GM23338 (cell line): ENCODE results near the gene SCFD2. TPM values are rescaled to one million over a fixed set of nuclear protein-coding genes. Genes with fewer than 3 reads are reported as not detected.

Experiments used
- ATAC-seq: fragments of 200-7000 bp; cut with Tn5 transposase; 3 replicates; pipeline ENCODE4 v1.9.1; 2020
- DNase-seq: peaks from one replicate; pipeline ENCODE4 v3.0.0-alpha.2; 2015; ENCODE audit warnings: low spot score
- H2AFZ ChIP-seq: fragments of 200-600 bp; sonication (generic); 2 replicates; pipeline ENCODE4 v1.8.0; 2016; ENCODE audit warnings: antibody characterized with exemption, mild to moderate bottlenecking, moderate library complexity
- H3F3A ChIP-seq: fragments of 200-600 bp; sonication (generic); replicated peaks from 2 replicates; pipeline ENCODE4 v1.8.0; 2017; ENCODE audit warnings: antibody characterized with exemption, mixed run types, low read depth
- H3K27ac ChIP-seq: fragments of 200-600 bp; sonication (generic); 2 replicates; pipeline ENCODE4 v1.6.1; 2016; ENCODE audit warnings: low read depth
- H3K27me3 ChIP-seq: fragments of 200-600 bp; sonication (generic); 2 replicates; pipeline ENCODE4 v1.8.0; 2016; ENCODE audit warnings: mild to moderate bottlenecking, mixed run types, moderate library complexity; ENCODE audit not compliant: insufficient read depth
- H3K36me3 ChIP-seq: fragments of 200-600 bp; sonication (generic); 2 replicates; pipeline ENCODE4 v1.8.0; 2016; ENCODE audit warnings: mild to moderate bottlenecking; ENCODE audit not compliant: insufficient read depth
- H3K4me1 ChIP-seq: fragments of 200-600 bp; sonication (generic); 2 replicates; pipeline ENCODE4 v1.8.0; 2016; ENCODE audit warnings: mild to moderate bottlenecking, moderate library complexity; ENCODE audit not compliant: insufficient read depth
- H3K4me2 ChIP-seq: fragments of 200-600 bp; sonication (generic); 2 replicates; pipeline ENCODE4 v1.7.1; 2017; ENCODE audit warnings: mixed run types
- H3K4me3 ChIP-seq: fragments of 200-600 bp; sonication (generic); 2 replicates; pipeline ENCODE4 v1.6.1; 2016; ENCODE audit warnings: mixed run types
- H3K79me2 ChIP-seq: fragments of 200-600 bp; sonication (generic); replicated peaks from 2 replicates; pipeline ENCODE4 v1.8.0; 2017; ENCODE audit warnings: mild to moderate bottlenecking; ENCODE audit not compliant: insufficient read depth
- H3K9me2 ChIP-seq: fragments of 200-600 bp; sonication (generic); 2 replicates; pipeline ENCODE4 v1.8.0; 2017; ENCODE audit not compliant: insufficient read depth
- H4K20me1 ChIP-seq: fragments of 200-600 bp; sonication (generic); replicated peaks from 2 replicates; pipeline ENCODE4 v1.8.0; 2017; ENCODE audit warnings: mild to moderate bottlenecking; ENCODE audit not compliant: insufficient read depth
- H3K27ac Mint-ChIP-seq: 2 replicates; pipeline ENCODE4 v1.8.0; 2020; ENCODE audit warnings: inconsistent platforms, mild to moderate bottlenecking, moderate library complexity, mixed read lengths
- H3K27me3 Mint-ChIP-seq: 3 replicates; pipeline ENCODE4 v1.8.0; 2022; ENCODE audit warnings: low read depth, mild to moderate bottlenecking, moderate library complexity, mixed read lengths, inconsistent platforms; ENCODE audit not compliant: insufficient read depth, poor library complexity
- H3K36me3 Mint-ChIP-seq: 3 replicates; pipeline ENCODE4 v1.8.0; 2021; ENCODE audit warnings: low read depth, mild to moderate bottlenecking, inconsistent platforms, moderate library complexity, mixed read lengths
- H3K4me1 Mint-ChIP-seq: 3 replicates; pipeline ENCODE4 v1.8.0; 2020; ENCODE audit warnings: mild to moderate bottlenecking, inconsistent platforms, mixed read lengths
- H3K4me3 Mint-ChIP-seq: 3 replicates; pipeline ENCODE4 v1.8.0; 2021; ENCODE audit warnings: moderate library complexity, mild to moderate bottlenecking, inconsistent platforms, mixed read lengths
- H3K9me3 Mint-ChIP-seq: 3 replicates; pipeline ENCODE4 v1.8.0; 2020; ENCODE audit warnings: moderate library complexity, mild to moderate bottlenecking, inconsistent platforms, mixed read lengths
- CTCF ChIP-seq, 2 experiments: fragments of 200-600 bp in 1 of 2; sonication (generic) in 1 of 2; conservative IDR thresholded peaks; 2 replicates each; pipeline versions ENCODE4 v1.5.1 to v1.6.1; 2016 to 2017; ENCODE audit warnings: antibody characterized with exemption in 2 of 2, low read depth in 2 of 2, mild to moderate bottlenecking in 2 of 2, moderate library complexity in 1 of 2
- ETS1 ChIP-seq: IDR thresholded peaks from 2 replicates; pipeline ENCODE4 v1.6.1; 2016; ENCODE audit warnings: antibody characterized with exemption
- EZH2 ChIP-seq: fragments of 200-600 bp; sonication (generic); IDR thresholded peaks from one replicate; pipeline ENCODE4 v1.8.0; 2017; ENCODE audit warnings: antibody characterized with exemption, mild to moderate bottlenecking, low read depth; ENCODE audit not compliant: unreplicated experiment
- EZH2phosphoT487 ChIP-seq: fragments of 200-600 bp; sonication (generic); IDR thresholded peaks from one replicate; pipeline ENCODE4 v1.8.1; 2018; ENCODE audit warnings: antibody characterized with exemption; ENCODE audit not compliant: unreplicated experiment
- JUNB ChIP-seq: IDR thresholded peaks from one replicate; pipeline ENCODE4 v1.6.1; 2016; ENCODE audit warnings: antibody characterized with exemption; ENCODE audit not compliant: unreplicated experiment
- POLR2AphosphoS5 ChIP-seq: IDR thresholded peaks from 2 replicates; pipeline ENCODE4 v1.6.1; 2016; ENCODE audit warnings: antibody characterized with exemption, low read depth
- REST ChIP-seq: IDR thresholded peaks from one replicate; pipeline ENCODE4 v1.6.1; 2018; ENCODE audit warnings: antibody characterized with exemption; ENCODE audit not compliant: unreplicated experiment
- STAT1 ChIP-seq: IDR thresholded peaks from one replicate; pipeline ENCODE4 v1.6.1; 2016; ENCODE audit warnings: antibody characterized with exemption; ENCODE audit not compliant: unreplicated experiment
- polyA plus RNA-seq: library from polyadenylated mRNA; unstranded; fragments of >200 nt; fragmentation: Nextera tagmentation; extraction: Ambion mirVana; gene quantifications from 2 replicates; pipeline ENCODE4 v1.2.1, GENCODE V29; 2016
- total RNA-seq: library from RNA; depleted of rRNA; stranded (reverse); fragments of >200 nt; shearing (Covaris generic); gene quantifications from 2 replicates; pipeline ENCODE4 v1.2.3, GENCODE V29; 2014

Gene SCFD2
- total and polyA plus RNA-seq, 2 experiments from 2014 or later: 5.7 to 17.5 TPM

- H3K36me3 Mint-ChIP-seq: peaks cover 2% of the 10 kb centered on the region; the same call in 1 of the 3 replicates
- no peak for DNase-seq
Measured at GRCh38 chr4:52979821-52980590, 385.9 kb downstream of the SCFD2 start.

GRCh38 chr4:52979020-52979419 is 386.8 kb downstream of the SCFD2 start:
- Histone ChIP-seq H4K20me1 (no peaks in the 10 kb centered on the region), H3K27me3 (no peaks in the 10 kb centered on the region), H3K4me2 (no peak overlapping the region), H3K36me3 (no peaks in the 10 kb centered on the region), H3K4me3 (no peak overlapping the region), H3K9me2 (no peaks in the 10 kb centered on the region), H3K4me1 (no peaks in the 10 kb centered on the region), H2AFZ (no peak overlapping the region), H3F3A (no peaks in the 10 kb centered on the region), H3K79me2 (no peaks in the 10 kb centered on the region), H3K27ac (no peak overlapping the region)
- TF ChIP-seq POLR2AphosphoS5 (no peak), EZH2 (no peak), STAT1 (no peak), ETS1 (no peak), REST (no peak), JUNB (no peak), CTCF (conservative IDR thresholded peaks at IDR 0.05; ENCODE audit: low read depth in 2 of 2) (peak; percentile 7 to 45; a peak in 2 of 4 replicates), EZH2phosphoT487 (no peak)
- DNase-seq (peak; percentile 38), ATAC-seq (peak; percentile 49; the same call in 2 of the 3 replicates)
- H3K27ac Mint-ChIP-seq: no peak overlapping the region
- peaks cover 4% of the 10 kb centered on the region; the same call in 2 of the 3 replicates for H3K9me3 Mint-ChIP-seq
- H3K27me3 Mint-ChIP-seq: no peaks in the 10 kb centered on the region
- H3K4me3 Mint-ChIP-seq: no peak overlapping the region
- peaks cover 20% of the 10 kb centered on the region for H3K4me1 Mint-ChIP-seq
- H3K36me3 Mint-ChIP-seq: peaks cover 2% of the 10 kb centered on the region; the same call in 1 of the 3 replicates

More at GRCh38 chr4:52979821-52980590, 385.9 kb downstream of the SCFD2 start:
- no peak overlapping the region for H3K4me3 Mint-ChIP-seq
- ATAC-seq: no peak
- Histone ChIP-seq H4K20me1 (no peaks in the 10 kb centered on the region), H3K27me3 (no peaks in the 10 kb centered on the region), H3K27ac (no peak overlapping the region), H3K36me3 (no peaks in the 10 kb centered on the region), H3K9me2 (no peaks in the 10 kb centered on the region), H3K4me1 (no peaks in the 10 kb centered on the region), H3F3A (no peaks in the 10 kb centered on the region), H3K79me2 (no peaks in the 10 kb centered on the region), H3K4me2 (no peak overlapping the region), H2AFZ (no peak overlapping the region), H3K4me3 (no peak overlapping the region)
- H3K9me3 Mint-ChIP-seq: peaks cover 2% of the 10 kb centered on the region; the same call in 2 of the 3 replicates
- peak; percentile 31 to 38 for TF ChIP-seq CTCF (conservative IDR thresholded peaks at IDR 0.05; ENCODE audit: low read depth in 2 of 2)
- no peak for TF ChIP-seq STAT1
- peaks cover 20% of the 10 kb centered on the region for H3K4me1 Mint-ChIP-seq
- H3K27me3 Mint-ChIP-seq: no peaks in the 10 kb centered on the region
- H3K27ac Mint-ChIP-seq: no peak overlapping the region
